GM12801 (cell line): Measurements from ENCODE around the gene CACNA2D3.

Source experiments
- TF ChIP-seq, protein P1 (sequence below): IDR thresholded peaks from one replicate; pipeline ENCODE4 v1.5.1; 2011; ENCODE audit warnings: control low read depth; ENCODE audit not compliant: insufficient read length; ENCODE audit errors: extremely low read depth

CACNA2D3 gene

DNA sequence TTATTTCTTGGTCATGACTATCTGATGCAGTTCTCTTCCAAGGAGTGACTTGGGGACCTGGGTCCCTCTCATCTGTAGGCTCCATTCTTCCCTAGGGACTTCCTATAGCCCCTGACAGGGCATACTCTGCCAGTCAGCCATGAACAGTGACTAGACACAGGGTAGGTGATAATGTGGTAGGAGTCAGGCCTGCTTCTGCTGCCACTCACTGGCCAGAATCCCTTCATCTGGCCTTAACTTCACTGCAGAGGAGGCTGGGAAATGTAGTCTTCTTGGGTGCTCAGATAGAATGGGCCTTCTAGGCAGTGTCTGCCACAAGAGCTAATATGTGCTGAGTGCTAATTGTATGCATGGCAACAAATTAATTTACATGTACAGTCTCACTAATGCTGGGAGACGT is 84.5 kb downstream of the CACNA2D3 start:
- TF ChIP-seq, protein P1, sequence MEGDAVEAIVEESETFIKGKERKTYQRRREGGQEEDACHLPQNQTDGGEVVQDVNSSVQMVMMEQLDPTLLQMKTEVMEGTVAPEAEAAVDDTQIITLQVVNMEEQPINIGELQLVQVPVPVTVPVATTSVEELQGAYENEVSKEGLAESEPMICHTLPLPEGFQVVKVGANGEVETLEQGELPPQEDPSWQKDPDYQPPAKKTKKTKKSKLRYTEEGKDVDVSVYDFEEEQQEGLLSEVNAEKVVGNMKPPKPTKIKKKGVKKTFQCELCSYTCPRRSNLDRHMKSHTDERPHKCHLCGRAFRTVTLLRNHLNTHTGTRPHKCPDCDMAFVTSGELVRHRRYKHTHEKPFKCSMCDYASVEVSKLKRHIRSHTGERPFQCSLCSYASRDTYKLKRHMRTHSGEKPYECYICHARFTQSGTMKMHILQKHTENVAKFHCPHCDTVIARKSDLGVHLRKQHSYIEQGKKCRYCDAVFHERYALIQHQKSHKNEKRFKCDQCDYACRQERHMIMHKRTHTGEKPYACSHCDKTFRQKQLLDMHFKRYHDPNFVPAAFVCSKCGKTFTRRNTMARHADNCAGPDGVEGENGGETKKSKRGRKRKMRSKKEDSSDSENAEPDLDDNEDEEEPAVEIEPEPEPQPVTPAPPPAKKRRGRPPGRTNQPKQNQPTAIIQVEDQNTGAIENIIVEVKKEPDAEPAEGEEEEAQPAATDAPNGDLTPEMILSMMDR: no peak

DNA sequence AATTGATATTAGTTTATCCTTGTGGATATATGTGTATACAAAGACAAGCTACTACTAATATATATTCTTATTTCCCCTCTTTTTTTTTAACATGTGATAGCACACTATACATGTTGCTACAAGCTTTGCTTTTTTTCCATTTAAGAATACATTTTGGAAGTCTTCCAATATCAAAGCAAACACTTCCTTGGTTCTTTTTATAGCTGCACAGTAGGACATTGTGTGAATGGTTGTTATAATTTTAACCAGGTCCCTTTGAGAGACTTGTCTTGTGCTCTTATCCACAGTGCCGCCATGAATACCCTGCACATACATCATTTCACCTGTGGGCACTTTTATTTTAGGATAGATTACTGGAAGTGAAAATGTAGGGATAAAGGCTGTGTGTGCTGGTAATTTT is 88.7 kb downstream of the CACNA2D3 start:
- TF ChIP-seq, protein P1: no peak

DNA sequence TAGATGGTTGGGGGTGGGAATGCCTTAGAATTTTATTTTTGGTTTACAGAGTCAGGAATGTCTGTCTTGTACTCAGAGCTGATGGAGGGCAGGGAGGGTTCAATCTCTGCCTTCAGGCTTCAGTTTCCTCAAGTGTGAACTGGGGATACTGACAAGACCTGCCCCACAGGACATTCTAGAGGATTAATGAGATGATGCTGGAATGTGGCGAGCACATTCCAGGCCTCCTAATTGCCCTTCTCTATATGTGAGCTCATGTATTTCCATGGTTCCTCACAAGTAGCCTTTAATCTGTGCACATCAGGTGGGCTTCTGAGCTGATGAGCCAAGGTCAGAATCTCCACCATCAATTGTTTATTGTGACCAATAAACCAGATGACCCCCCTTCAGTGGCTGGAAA is 90.4 kb downstream of the CACNA2D3 start:
- TF ChIP-seq, protein P1: no peak

DNA sequence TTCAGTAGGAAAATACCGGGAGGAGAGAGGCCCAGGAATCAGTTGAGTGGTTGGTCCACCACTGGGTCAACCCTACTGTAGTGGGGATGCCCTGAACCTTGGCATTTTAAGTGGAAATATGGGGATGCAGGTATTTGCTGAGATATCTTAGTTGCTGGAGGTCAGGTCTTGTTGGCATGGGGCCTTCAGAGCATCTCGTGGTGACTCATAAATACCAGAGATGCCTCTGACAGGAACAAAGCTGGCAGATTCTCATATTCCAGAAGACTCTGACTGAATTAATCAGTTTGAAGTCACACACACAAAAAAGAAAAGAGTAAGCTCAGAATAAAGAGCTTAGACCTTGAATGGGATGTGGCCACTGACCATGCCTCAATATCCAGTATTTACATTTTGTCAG is 91.6 kb downstream of the CACNA2D3 start:
- TF ChIP-seq, protein P1: no peak

DNA sequence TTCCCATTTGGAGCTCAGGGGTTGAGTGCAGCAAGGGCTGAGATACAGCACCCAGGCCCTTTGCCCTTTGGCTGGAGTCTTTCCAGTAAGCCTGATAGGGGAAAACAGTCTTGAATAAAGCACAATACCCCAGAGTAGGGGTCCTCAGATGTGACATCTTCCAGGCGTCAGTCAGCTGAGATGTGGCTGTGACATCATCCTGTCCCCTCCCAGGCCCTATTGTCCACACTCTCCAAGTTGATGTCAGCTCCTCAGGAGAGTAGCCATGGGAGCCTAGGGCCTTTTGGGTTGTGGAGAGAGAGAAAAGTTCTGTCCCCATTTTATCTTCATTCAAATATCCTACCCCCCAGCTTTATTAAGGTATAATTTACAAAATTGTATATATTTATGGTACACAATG is 92.5 kb downstream of the CACNA2D3 start:
- TF ChIP-seq, protein P1: no peak

DNA sequence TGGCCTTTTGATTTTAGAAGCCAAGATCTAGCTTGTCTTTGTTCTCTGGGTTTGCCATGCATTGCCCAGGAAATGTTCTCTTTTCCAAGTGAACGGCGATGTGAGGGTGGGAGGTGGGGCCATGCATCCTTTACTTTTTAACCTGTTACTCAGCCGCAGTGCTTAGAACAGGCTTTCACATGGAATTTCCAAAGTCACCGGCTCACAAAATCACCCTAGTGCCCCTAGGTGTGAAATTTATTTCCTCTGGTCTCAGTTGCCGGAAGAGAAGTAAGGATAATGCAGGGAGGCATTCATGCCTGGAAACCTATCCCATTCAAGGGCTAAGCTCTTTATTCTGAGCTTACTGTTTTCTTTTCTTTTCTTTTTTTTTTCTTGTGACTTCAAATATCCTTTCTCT is 93.2 kb downstream of the CACNA2D3 start:
- TF ChIP-seq, protein P1: no peak

DNA sequence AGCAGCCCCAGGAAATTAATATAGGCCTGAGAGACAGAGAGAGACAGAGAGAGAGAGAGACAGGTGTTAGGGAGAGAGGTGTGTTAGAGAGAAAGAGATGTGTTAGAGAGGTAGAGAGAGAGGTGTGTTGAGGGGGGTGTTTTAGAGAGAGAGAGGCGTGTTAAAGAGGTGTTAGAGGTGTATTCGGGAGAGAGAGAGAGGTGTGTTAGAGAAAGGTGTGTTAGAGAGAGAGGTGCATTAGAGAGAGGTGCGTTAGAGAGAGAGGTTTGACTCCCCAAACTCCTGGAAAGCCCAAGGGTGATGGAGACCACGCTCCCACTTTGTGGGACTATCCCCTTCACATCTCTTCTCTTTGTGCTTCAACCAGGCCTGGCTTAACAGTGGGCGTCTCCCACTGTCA is 95.5 kb downstream of the CACNA2D3 start:
- TF ChIP-seq, protein P1: no peak

DNA sequence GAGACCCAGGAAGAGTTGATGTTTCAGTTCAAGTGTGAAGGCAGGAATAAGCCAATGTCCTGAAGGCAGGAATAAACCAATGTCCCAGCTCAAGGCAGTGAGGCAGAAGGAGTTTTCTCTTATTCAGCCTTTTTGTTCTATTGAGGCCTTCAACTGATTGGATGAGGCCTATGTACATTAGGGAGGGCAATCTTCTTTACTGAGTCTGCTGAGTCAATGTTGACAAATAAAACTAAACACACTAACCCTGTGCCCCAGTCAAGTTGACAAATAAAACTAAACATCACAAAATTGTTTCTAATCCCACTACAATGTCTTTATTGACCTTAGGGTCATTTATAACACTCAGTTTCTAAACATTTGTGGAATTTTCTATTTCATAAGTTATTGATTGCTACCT is 100.0 kb downstream of the CACNA2D3 start:
- TF ChIP-seq, protein P1: no peak
